Pancreas (tissue), 10 donors: ENCODE data around the gene ARVCF. TPM values are rescaled to one million over a fixed set of nuclear protein-coding genes. Genes with fewer than 3 reads are reported as not detected.

ENCODE experiments used
- ATAC-seq, 4 donors: fragments of 200-7000 bp; cut with Tn5 transposase; one replicate each; pipeline versions ENCODE4 v1.8.0 to v1.9.1; 2020; ENCODE audit warnings: mild to moderate bottlenecking in 4 of 4, moderate library complexity in 4 of 4
- DNase-seq, 6 donors: peaks; one replicate each; pipeline ENCODE4 v3.0.0-alpha.2; 2020
- FAIRE-seq: peaks from 2 replicates; lab custom pipeline; 2012; peaks lifted over from hg19 to GRCh38; lab: Jason Lieb, UNC
- H3K27ac ChIP-seq, 4 donors: fragments of 200-600 bp; sonication (generic); 1 replicate in 3 of 4; 2 replicates in 1 of 4; pipeline versions ENCODE4 v1.5.0 to v1.8.0; 2020
- H3K27me3 ChIP-seq, 4 donors: fragments of 200-600 bp; one replicate each; pipeline ENCODE4 v1.8.0; 2021
- H3K36me3 ChIP-seq, 3 donors: fragments of 200-600 bp; sonication (generic) in 1 of 3; one replicate each; pipeline versions ENCODE4 v1.5.0 to v1.8.0; 2020 to 2021
- H3K4me1 ChIP-seq, 3 donors: fragments of 200-600 bp; one replicate each; pipeline ENCODE4 v1.8.0; 2021
- H3K4me3 ChIP-seq, 4 donors: fragments of 200-600 bp; sonication (generic) in 2 of 4; one replicate each; pipeline versions ENCODE4 v1.5.0 to v1.8.0; 2020 to 2021
- H3K9me3 ChIP-seq, 4 donors: fragments of 200-600 bp; one replicate each; pipeline ENCODE4 v1.8.0; 2021
- CTCF ChIP-seq, 4 donors: fragments of 200-600 bp; sonication (generic) in 3 of 4; IDR thresholded peaks; one replicate each; pipeline versions ENCODE4 v1.5.0 to v1.8.0; 2021; ENCODE audit warnings: antibody characterized with exemption in 4 of 4
- WGBS, 2 donors: extraction: QIAGEN DNeasy Blood & Tissue Kit; methylation state at CpG; one replicate each; pipeline ENCODE4 v1.1.7; 2013; 5-methylcytosine and 5-hydroxymethylcytosine counted together
- intact Hi-C, 3 donors: fragments of 100-400 bp; cut with DNase I; formaldehyde crosslinking; loops; one replicate each; pipeline versions ENCODE4 v1.11.1 to v1.14.2; 2022
- polyA plus RNA-seq, 2 donors: library from polyadenylated mRNA; stranded (reverse); fragments of 200-250 nt; gene quantifications; one replicate each; pipeline ENCODE4 v1.2.3, GENCODE V29; 2013
- total RNA-seq, 6 donors: library from RNA; stranded (reverse); fragmentation: NEBNext Ultra II Directional in 4 of 6; extraction: Animal tissue kit (Norgen Biotek cat#: 25700) in 4 of 6; gene quantifications; one replicate each; pipeline versions ENCODE4 v1.2.1 to v1.2.4, GENCODE V29; 2021 to 2023
- donor health status: healthy with polysubstance abuse.
- donor health status: DM: no; HTN: no; CAD: no; lungs with moderate emphysema.
- donor health status: DM: no; HTN: no; CAD: no.
- donor health status: control.
- donor health status: control.
- donor health status: Bipolar disorder and iron deficiency.
- donor health status: DM: yes; HTN: yes; CAD: no.
- donor health status: DM: no; HTN: no; CAD: no.
- donor health status: DM: no; HTN: no; CAD: no.
- donor health status: DM: yes; HTN: yes; CAD: no.

Gene ARVCF
- total and polyA plus RNA-seq, 8 donors = 5.0 to 57.8 (median 13.0) TPM

DNA sequence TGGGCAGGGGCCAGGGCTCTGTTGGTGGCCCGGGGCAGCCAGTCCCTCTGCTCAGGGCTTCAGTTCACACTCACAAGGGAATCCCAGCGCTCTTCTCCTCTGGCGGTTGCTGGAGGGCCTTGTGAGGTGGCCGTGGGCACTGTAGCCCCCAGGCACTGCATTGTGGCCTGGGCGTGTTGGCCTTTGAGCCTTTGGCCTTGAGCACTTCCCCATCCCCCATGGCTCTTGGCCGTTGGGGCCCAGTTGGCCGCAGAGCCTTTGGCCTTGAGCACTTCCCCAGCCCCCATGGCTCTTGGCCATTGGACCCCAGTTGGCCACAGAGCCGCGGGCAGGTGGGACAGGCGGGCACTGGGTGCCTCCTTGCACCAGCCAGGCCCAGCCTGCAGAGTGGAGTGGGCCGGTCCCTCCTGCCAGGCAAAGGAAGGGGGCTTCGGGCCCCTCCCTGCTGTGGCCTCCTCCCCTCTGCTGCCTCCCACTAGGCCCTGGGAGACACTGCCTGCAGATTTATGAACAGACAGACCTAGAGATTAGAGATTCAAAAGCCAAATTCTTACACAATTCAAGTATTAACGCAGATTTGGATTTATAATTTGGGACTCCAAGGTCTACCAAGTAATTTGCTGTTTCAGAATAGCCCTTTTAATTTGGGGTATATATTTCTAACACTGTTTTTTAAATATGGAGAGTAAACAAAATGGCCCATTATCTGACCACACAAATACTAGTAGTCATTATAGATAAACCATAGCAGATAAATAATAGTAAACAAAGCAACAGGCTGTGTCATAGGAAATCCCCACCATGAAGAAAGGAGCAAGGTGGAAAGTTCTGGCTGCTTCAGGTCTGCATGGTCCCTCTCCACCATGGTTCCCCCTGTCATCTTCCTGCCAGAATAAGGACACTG lies 56.8 kb downstream of the ARVCF start:
- WGBS, 2 donors = 27 to 31% methylated on average over 7 to 13 of the region's 13 CpGs

DNA sequence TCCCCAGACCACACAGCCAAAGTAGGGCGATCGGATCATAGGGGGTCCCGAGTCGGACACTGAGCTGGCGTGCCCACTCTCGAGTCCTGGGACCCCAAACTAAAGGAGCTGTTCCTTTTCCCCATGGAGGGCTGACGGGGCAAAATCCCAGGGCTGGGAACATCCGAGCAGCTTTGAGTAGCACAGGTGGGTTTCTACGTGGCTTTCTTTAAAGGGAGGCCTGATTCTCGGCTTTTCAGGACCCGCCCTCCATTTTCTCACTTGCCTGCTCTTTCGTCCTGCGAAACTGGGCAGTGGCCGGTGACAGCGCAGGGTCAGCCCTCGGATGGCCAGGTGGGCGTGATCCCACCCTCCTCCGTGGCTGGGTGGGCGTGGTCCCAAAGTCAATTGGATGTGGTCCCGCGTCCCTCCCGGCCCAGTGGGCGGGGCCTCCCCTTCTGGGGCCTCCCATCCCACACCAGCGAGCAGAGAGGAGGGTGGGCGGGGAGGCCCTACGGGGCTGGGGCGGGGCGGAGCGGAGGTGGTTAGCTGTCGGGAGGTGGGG lies 57.5 kb downstream of the ARVCF start:
- Histone ChIP-seq H3K36me3 (no peaks in the 10 kb centered on the region), H3K27ac (peak overlapping the region in 2 of 4 donors; percentile 22 to 77), H3K9me3 (no peaks in the 10 kb centered on the region), H3K27me3 (no peaks in the 10 kb centered on the region), H3K4me3 (peak overlapping the region in 2 of 4 donors; percentile 17 to 31), H3K4me1 (peaks cover 2 to 39% (median 24%) of the 10 kb centered on the region in 3 donors)
- intact Hi-C loops = no loop called here
- DNase-seq (peak; percentile 65 to 88 (median 85)), FAIRE-seq (no peak), ATAC-seq (peak; percentile 20 to 72 (median 49))
- 29 to 37% methylated on average over 26 to 30 of the region's 30 CpGs for WGBS, 2 donors
- no peak for TF ChIP-seq CTCF (IDR thresholded peaks at IDR 0.05)

More for the DNA sequence above, 56.8 kb downstream of the ARVCF start:
- DNase-seq (peak in 3 of 6 donors; percentile 42 to 69 (median 62)), FAIRE-seq (no peak), ATAC-seq (peak in 1 of 4 donors; percentile 36)
- H3K4me1 ChIP-seq = peaks cover 2 to 39% (median 21%) of the 10 kb centered on the region in 3 donors
- peak overlapping the region in 2 of 4 donors; percentile 17 to 31 for H3K4me3 ChIP-seq
- peak overlapping the region in 1 of 4 donors; percentile 77 for H3K27ac ChIP-seq
- no peaks in the 10 kb centered on the region for H3K9me3 ChIP-seq
- no peaks in the 10 kb centered on the region for H3K36me3 ChIP-seq
- intact Hi-C loops = no loop called here
- H3K27me3 ChIP-seq = no peaks in the 10 kb centered on the region
- no peak for TF ChIP-seq CTCF (IDR thresholded peaks at IDR 0.05)

GRCh38 chr22:19958083-19959042 lies 58.3 kb downstream of the ARVCF start:
- WGBS, 2 donors = 81 to 82% methylated on average over 18 to 19 of the region's 19 CpGs
- no peaks in the 10 kb centered on the region for H3K9me3 ChIP-seq
- intact Hi-C loops = no loop called here
- ATAC-seq = no peak
- H3K4me1 ChIP-seq = peaks cover 2 to 43% (median 29%) of the 10 kb centered on the region in 3 donors
- no peak for TF ChIP-seq CTCF (IDR thresholded peaks at IDR 0.05)
- FAIRE-seq = no peak
- H3K27me3 ChIP-seq = no peaks in the 10 kb centered on the region
- H3K36me3 ChIP-seq = no peaks in the 10 kb centered on the region
- peak in 1 of 6 donors; percentile 7 for DNase-seq
- H3K4me3 ChIP-seq = no peak overlapping the region
- H3K27ac ChIP-seq = peak overlapping the region in 2 of 4 donors; percentile 22 to 77

DNA sequence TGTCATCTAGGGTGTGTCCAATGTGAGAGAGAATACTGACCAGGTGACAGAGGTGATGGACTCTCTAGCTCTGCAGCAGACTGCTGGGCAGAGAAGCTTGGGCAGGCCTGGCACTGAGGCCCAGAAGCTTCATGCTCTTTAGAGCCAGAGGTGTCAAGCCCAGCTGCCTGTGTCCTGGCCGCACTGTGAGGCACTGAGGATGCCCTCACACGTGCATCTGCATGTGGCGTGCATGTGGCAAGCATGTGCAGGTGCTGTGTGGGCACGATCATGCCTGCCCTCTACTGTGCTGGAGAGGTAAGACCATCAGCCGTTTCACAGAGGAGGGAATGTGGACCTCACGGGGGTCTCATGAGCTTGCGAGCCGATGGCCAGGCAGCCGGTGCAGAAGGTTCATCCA lies 59.2 kb downstream of the ARVCF start:
- TF ChIP-seq CTCF (IDR thresholded peaks at IDR 0.05) = no peak
- Histone ChIP-seq H3K9me3 (no peaks in the 10 kb centered on the region), H3K27me3 (no peaks in the 10 kb centered on the region), H3K4me1 (peaks cover 7 to 39% (median 31%) of the 10 kb centered on the region in 3 donors), H3K4me3 (no peak overlapping the region), H3K36me3 (no peaks in the 10 kb centered on the region), H3K27ac (no peak overlapping the region)
- intact Hi-C loops = no loop called here
- DNase-seq = peak in 2 of 6 donors; percentile 3 to 55
- WGBS, 2 donors = 89 to 90% methylated on average over 9 of the region's 9 CpGs
- ATAC-seq = no peak
- no peak for FAIRE-seq
